GM12892 (cell line): ENCODE measurements around the gene NUCB1.

ENCODE experiments used
- DNase-seq: peaks from one replicate; pipeline ENCODE4 v3.0.0; 2011; ENCODE audit not compliant: insufficient read length
- FAIRE-seq: peaks from 2 replicates; lab custom pipeline; 2011; peaks lifted over from hg19 to GRCh38; lab: Jason Lieb, UNC
- POLR2A ChIP-seq: IDR thresholded peaks from 2 replicates; pipeline ENCODE4 v1.6.1; 2011; ENCODE audit warnings: low read depth, low read length, control low read depth
- POLR2AphosphoS5 ChIP-seq: IDR thresholded peaks from 2 replicates; pipeline ENCODE4 v1.6.1; 2011; ENCODE audit warnings: low read depth, low read length, control low read depth
- TAF1 ChIP-seq: IDR thresholded peaks from 2 replicates; pipeline ENCODE4 v1.6.1; 2011; ENCODE audit warnings: low read depth, mild to moderate bottlenecking, control low read depth, low read length, borderline replicate concordance

NUCB1 gene

DNA sequence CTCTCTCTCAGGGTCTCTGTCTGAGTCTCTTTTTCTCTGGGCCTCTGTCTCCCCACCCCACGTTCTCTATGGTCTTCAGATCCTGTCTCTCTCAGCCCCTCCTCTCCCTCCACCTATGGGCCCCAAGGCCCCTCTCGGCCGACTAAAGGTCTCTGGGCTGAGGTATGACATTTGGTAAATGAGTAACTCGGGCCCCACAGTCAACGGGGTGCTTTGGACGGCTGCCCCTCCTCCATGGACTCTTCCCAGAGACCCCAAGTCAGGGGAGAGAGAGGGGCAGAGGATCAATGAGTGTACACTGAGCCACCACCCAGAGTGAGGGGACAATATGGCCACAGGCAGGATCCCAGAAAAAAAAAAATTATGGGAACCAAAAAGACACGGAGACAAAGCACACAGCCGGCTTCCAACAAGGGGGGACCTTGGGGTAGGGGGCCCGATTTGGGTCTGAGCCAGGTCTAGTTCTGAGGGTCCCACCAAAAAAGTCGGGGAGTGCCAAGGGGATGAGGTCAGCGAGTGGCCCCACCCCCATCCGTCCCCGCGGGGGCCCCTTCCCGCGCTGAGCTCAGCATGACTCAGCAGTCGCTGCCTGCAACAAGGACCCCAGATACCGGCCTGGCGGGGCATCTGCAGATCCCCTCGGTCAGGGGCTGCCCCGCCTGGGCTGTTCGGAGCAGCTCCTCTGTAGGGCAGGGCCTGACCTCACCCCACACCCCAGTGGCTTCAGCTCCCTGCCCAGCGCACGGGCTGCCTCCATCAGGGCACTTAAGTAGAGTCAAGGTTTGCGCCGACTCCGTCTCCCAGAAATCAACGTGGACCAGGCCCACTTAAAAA lies 63.5 kb downstream of the NUCB1 start:
- peak; percentile 89 for FAIRE-seq
- DNase-seq, result peak; percentile 72

DNA sequence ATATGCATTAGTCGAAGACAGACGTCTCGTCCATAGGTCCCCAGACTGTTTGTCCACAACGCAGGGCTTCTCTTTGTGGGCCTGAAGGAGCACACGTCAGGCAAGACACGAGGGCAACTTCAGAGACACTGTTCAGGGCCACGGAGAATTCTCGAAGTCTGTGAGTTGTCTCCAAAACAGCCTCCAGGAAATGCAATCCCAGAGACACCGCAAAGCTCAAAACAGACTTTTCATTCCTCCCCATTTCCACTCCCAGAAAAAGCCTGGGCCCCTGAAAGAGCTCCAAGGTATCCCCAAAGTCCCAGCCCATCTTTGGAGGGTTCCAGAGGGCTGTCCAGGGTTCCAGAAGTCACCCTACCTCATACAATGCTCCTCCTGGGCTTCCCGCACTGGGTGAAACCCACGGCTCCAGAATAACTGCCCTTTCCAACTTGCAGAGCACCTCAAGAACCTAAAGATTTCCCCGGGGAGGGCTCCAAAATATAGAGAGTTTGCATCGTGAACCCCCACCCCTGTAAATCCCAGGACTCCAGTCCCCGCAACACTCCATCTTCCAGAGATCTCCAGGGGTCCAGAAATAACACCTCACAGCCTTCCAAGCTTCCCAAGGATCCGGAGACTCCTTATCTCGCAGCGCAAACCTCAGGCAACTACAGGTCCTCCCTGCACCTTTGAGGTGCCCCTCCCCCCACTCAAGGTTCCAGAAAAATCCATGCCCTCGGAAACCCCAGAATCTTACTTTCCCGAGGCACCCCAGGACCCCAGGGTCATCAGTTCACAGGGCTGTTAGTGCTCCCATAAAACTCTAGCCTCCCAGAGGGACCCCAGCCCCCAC lies 64.3 kb downstream of the NUCB1 start:
- FAIRE-seq (peak; percentile 27), DNase-seq (no peak)
- TF ChIP-seq POLR2AphosphoS5, result no peak
- TF ChIP-seq POLR2A, result no peak
- TF ChIP-seq TAF1, result no peak

More for the DNA sequence above, 63.5 kb downstream of the NUCB1 start:
- no peak; the same call in 1 of the 2 replicates for TF ChIP-seq POLR2AphosphoS5
- peak; percentile 46; the same call in 1 of the 2 replicates for TF ChIP-seq POLR2A

DNA sequence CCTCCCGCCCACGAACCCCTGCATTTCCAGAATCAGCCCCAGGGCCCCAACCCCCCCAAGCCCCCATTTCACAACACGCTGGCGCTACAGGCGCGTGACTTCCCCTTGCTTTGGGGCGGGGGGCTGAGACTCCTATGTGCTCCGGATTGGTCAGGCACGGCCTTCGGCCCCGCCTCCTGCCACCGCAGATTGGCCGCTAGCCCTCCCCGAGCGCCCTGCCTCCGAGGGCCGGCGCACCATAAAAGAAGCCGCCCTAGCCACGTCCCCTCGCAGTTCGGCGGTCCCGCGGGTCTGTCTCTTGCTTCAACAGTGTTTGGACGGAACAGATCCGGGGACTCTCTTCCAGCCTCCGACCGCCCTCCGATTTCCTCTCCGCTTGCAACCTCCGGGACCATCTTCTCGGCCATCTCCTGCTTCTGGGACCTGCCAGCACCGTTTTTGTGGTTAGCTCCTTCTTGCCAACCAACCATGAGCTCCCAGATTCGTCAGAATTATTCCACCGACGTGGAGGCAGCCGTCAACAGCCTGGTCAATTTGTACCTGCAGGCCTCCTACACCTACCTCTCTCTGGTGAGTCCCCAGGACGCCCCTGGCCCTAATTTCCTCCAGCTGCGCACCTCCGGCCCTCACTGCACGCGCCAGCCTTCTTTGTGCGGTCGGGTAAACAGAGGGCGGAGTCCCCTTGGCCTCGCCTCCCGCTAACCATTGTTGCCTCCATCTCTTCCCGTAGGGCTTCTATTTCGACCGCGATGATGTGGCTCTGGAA lies 65.1 kb downstream of the NUCB1 start, which contains the start of gene FTL:
TSS of gene FTL (plus strand) at position 270 of the 766 bp plus-strand sequence. CDS start at position 469, 199 bp downstream.
- DNase-seq (peak; percentile 95), FAIRE-seq (no peak)
- TF ChIP-seq POLR2A, result peak; percentile 99
- TF ChIP-seq TAF1, result peak; percentile 89
- peak; percentile 99 for TF ChIP-seq POLR2AphosphoS5

DNA sequence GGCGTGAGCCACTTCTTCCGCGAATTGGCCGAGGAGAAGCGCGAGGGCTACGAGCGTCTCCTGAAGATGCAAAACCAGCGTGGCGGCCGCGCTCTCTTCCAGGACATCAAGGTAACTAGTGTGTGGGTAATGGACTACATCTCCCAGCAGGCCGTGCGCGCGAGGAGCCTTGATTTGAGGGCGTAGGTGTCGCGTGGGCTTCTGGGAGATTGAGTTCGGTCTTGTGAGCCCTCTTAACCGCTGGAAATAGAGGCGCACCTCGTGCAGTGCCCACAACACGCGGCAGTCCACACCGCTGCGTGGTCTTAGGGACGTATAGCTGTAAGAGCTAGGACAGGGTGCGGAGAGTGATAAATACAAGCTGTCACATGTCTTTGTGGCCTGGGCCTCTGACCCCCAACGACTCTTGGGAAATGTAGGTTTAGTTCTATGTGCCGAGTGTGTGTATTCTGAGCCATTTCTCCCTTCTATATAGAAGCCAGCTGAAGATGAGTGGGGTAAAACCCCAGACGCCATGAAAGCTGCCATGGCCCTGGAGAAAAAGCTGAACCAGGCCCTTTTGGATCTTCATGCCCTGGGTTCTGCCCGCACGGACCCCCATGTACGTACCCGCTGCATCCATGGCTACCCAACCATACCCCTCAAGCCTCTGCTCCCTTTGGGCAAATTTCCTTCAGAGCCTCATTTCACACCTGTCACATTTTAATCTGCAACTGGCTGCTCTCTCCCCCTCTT lies 65.9 kb downstream of the NUCB1 start:
- peak; percentile 94 for FAIRE-seq
- no peak for DNase-seq
- TF ChIP-seq POLR2A (peak; percentile 22; the same call in 1 of the 2 replicates), TAF1 (no peak), POLR2AphosphoS5 (peak; percentile 41)

DNA sequence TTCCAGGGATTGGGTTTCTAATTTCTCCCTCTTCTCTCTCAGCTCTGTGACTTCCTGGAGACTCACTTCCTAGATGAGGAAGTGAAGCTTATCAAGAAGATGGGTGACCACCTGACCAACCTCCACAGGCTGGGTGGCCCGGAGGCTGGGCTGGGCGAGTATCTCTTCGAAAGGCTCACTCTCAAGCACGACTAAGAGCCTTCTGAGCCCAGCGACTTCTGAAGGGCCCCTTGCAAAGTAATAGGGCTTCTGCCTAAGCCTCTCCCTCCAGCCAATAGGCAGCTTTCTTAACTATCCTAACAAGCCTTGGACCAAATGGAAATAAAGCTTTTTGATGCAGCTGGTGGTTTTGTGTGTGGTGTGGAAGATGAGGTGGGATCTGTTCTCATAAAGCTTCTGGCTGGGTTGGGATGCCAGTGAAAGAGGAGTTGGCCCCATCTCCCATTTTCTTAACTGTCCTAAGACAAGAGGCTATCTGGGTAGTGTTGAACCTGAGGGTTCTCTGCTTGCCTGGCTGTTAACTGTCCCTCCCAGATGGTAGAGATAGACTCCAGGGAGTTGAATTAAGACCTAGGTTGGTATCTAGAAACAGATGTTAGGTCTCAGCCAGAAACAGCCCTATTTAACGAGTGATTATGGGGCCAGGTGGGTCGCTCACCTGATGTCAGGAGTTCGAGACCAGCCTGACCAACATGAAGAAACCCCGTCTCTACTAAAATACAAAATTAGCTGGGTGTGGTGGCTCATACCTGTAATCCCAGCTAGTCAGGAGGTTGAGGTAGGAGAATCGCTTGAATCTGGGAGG lies 66.6 kb downstream of the NUCB1 start:
- DNase-seq, result no peak
- no peak for TF ChIP-seq POLR2A
- no peak for TF ChIP-seq TAF1
- TF ChIP-seq POLR2AphosphoS5, result no peak
- no peak for FAIRE-seq

DNA sequence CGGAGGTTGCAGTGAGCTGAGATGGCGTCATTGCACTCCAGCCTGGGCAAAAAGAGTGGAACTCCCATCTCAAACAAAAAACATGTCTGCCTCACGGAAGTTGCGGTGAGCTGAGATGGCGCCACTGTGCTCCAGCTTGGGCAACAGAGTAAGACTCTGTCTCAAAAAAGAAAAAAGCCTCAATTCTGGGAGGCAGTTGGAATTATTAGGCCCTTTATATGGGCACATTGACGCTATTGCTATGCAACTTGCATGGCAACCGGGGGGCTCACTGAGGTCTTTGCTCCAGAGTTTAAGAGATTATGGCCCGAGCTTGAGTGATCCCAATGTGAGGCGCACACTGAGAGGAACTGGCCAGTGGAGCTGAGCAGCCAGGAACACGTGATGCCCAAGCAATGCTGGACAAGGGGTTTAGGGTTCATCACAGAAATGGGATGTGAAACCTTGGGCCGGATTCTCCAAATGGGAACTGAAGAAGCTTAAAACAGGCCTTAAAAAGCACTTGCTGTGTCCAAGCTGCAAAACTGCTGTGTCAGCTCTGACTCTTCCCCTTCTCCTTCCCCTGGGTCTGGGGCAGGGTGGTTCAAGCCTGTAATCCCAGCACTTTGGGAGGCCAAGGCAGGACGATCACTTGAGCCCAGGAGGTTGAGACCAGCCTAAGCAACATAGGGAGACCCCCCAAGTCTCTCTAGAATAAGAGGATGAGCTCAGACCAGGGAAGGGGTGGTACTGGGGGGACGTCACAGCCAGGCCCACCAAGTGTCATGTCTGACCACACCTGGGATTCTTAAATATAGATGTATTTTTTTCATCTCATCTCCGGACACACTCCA lies 67.5 kb downstream of the NUCB1 start:
- DNase-seq (no peak), FAIRE-seq (peak; percentile 30)
- TF ChIP-seq POLR2AphosphoS5 (peak; percentile 77), POLR2A (no peak)

DNA sequence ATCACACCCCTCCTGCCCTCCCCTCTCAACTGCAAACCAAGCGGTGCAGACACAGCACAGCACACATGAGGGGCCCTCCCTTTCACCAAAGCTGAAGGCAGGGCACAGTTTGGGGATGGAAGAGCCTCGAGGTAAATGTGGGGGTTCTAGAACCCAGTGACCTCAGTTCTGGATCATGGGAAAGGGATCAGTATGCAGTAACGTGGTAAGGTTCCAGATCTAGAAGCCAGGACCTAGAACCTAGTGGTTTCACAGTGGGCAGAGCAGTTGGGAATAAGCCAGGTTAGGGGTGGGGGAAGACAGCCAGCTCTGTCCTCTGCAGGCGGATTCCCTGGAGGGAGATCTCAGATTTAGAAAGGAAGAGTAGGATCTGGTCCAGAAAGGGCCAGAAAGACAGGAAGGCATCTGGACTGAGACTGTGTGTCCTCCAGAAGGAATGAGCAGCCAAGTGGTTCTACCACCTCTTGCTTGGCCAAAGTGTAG lies 68.1 kb downstream of the NUCB1 start:
- TF ChIP-seq POLR2A, result no peak
- no peak for TF ChIP-seq TAF1
- no peak for TF ChIP-seq POLR2AphosphoS5
- no peak for DNase-seq
- FAIRE-seq, result no peak

DNA sequence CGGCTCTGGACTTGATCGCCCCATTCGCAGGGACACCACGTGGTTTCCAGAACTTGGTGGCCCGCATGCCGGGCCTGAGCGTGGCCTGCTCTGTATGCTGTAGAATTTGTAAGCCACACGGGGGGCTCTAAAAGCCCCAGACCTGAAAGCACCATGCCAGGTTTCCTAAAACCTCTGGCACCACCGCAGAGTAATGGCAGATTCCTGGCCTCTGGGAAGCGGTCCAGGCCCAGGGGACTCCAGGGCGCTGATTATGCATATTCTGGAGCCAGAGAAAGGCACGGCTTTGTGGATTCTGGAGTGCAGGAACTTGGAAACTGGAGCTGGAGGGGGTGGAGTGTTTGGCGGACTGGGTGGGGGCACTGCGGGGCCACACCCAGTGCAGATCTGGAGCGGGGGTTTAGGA lies 68.7 kb downstream of the NUCB1 start:
- no peak for DNase-seq
- no peak for FAIRE-seq
- no peak for TF ChIP-seq POLR2A
- no peak for TF ChIP-seq TAF1
- no peak for TF ChIP-seq POLR2AphosphoS5

DNA sequence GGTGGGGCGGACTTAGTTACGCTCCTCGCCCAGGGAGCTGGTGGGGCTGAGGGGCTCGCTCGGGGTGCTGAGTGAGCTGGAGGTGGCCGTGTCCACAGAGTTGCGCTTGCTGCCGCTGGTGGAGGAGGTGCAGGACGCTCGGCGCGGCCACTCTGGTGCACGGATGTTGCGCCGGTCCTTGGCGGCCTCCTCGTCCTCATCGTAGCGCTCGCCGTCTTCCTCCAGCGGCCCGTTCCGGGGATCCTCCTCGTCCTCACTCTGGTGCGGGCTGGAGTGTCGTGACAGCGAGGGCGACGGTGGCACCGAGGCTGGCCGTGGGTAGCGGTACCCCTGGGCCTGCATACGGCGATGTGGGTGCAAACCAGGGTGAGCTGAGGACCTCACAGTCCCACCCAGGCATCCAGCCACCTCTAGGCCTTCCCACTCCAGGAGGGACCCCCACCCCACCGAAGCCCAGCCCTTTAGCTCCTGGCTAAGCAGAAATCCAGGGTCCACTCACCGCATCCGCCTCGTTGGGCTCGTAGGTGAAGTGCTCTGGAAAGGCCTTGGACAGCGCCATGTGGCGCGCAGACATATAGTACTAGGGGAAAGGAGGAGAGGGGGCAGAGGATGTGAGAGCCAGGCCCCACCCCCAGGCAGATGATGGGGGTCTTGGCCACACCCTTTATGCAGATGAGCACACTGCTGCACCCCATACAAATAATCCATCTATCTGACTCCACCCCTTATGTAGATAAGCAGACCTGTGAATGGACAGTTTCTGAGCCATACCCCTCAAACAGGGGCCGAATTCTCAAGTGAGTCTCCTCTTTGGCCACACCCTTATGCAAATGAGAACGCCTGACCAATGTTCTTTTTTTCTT lies 69.4 kb downstream of the NUCB1 start:
- no peak for DNase-seq
- FAIRE-seq, result no peak
- TF ChIP-seq TAF1 (no peak), POLR2AphosphoS5 (no peak), POLR2A (no peak)
